Embryonic facial prominence (tissue), 1 donor: Measurements from ENCODE around the gene SCARB1.

Source experiments
- DNase-seq: peaks from one replicate; pipeline ENCODE4 v3.0.0-alpha.2; 2016; ENCODE audit errors: extremely low spot score

Gene SCARB1

GRCh38 chr12:124730455-124730932, 133.2 kb downstream of the SCARB1 start:
- DNase-seq: no peak

- no peak for DNase-seq
Observed at GRCh38 chr12:124727922-124728321, 135.7 kb downstream of the SCARB1 start.

GRCh38 chr12:124727264-124727800, 136.3 kb downstream of the SCARB1 start:
- no peak for DNase-seq
